ENCODE data around the gene PTPRA.

- no peak for TF ChIP-seq CTCF (conservative IDR thresholded peaks at IDR 0.05; ENCODE audit: low read depth, low read length)
- TF ChIP-seq EZH2 (IDR thresholded peaks at IDR 0.05; ENCODE audit: borderline replicate concordance, low read depth, low read length, poor library complexity, severe bottlenecking), result no peak
Observed at GRCh38 chr20:3043322-3043721, 170.0 kb downstream of the PTPRA start, which contains the start of gene GNRH2.
